ENCODE data around the gene SNX27. TPM values are rescaled to one million over a fixed set of nuclear protein-coding genes. Genes with fewer than 3 reads are reported as not detected.

Gene SNX27
- total RNA-seq, 1 experiment from 2014 or later = 28.5 TPM

- Histone ChIP-seq H3K27me3 (replicated peaks) (no peaks in the 10 kb centered on the region), H3K27ac (no peak overlapping the region), H3K9me3 (replicated peaks) (no peaks in the 10 kb centered on the region), H3K4me3 (no peak overlapping the region), H3K36me3 (no peaks in the 10 kb centered on the region), H3K4me1 (replicated peaks) (no peaks in the 10 kb centered on the region)
- no peak for DNase-seq (ENCODE audit: low read depth in 1 of 2, low spot score in 2 of 2)
These were observed 95.8 kb downstream of the SNX27 start for GRCh38 chr1:151707541-151708065.

GRCh38 chr1:151708891-151709290 lies 97.0 kb downstream of the SNX27 start:
- no peak overlapping the region for H3K4me3 ChIP-seq
- H3K9me3 ChIP-seq (replicated peaks) = no peaks in the 10 kb centered on the region
- no peaks in the 10 kb centered on the region for H3K36me3 ChIP-seq
- no peak for DNase-seq (ENCODE audit: low read depth in 1 of 2, low spot score in 2 of 2)
- H3K27ac ChIP-seq = no peak overlapping the region
- H3K27me3 ChIP-seq (replicated peaks) = no peaks in the 10 kb centered on the region
- no peaks in the 10 kb centered on the region for H3K4me1 ChIP-seq (replicated peaks)

- H3K9me3 ChIP-seq (replicated peaks) = no peaks in the 10 kb centered on the region
- H3K27me3 ChIP-seq (replicated peaks) = 0 out of 2 replicates have a peak, but pooled peaks cover 2% of the 10 kb centered on the region
- no peak overlapping the region for H3K4me3 ChIP-seq
- DNase-seq (ENCODE audit: low read depth in 1 of 2, low spot score in 2 of 2) = no peak
- H3K36me3 ChIP-seq = no peaks in the 10 kb centered on the region
- no peak overlapping the region for H3K27ac ChIP-seq
- no peaks in the 10 kb centered on the region for H3K4me1 ChIP-seq (replicated peaks)
These were observed 98.5 kb downstream of the SNX27 start for GRCh38 chr1:151710187-151710840.

- no peaks in the 10 kb centered on the region for H3K9me3 ChIP-seq (replicated peaks)
- H3K4me3 ChIP-seq = no peak overlapping the region
- H3K27ac ChIP-seq = no peak overlapping the region
- no peaks in the 10 kb centered on the region for H3K4me1 ChIP-seq (replicated peaks)
- H3K36me3 ChIP-seq = no peaks in the 10 kb centered on the region
- 0 out of 2 replicates have a peak, but pooled peaks cover 7% of the 10 kb centered on the region for H3K27me3 ChIP-seq (replicated peaks)
- DNase-seq (ENCODE audit: low read depth in 1 of 2, low spot score in 2 of 2) = no peak
These were observed 99.4 kb downstream of the SNX27 start for GRCh38 chr1:151711044-151711800.

- no peak overlapping the region for H3K4me3 ChIP-seq
- H3K9me3 ChIP-seq (replicated peaks) = no peaks in the 10 kb centered on the region
- peaks cover 11% of the 10 kb centered on the region for H3K27me3 ChIP-seq (replicated peaks)
- no peaks in the 10 kb centered on the region for H3K36me3 ChIP-seq
- DNase-seq (ENCODE audit: low read depth in 1 of 2, low spot score in 2 of 2) = no peak
- H3K27ac ChIP-seq = no peak overlapping the region
- no peaks in the 10 kb centered on the region for H3K4me1 ChIP-seq (replicated peaks)
These were observed 100.1 kb downstream of the SNX27 start for GRCh38 chr1:151711951-151712350.

- no peak overlapping the region for H3K4me3 ChIP-seq
- DNase-seq (ENCODE audit: low read depth in 1 of 2, low spot score in 2 of 2) = no peak
- no peaks in the 10 kb centered on the region for H3K9me3 ChIP-seq (replicated peaks)
- H3K36me3 ChIP-seq = no peaks in the 10 kb centered on the region
- peaks cover 22% of the 10 kb centered on the region for H3K27me3 ChIP-seq (replicated peaks)
- no peak overlapping the region for H3K27ac ChIP-seq
- no peaks in the 10 kb centered on the region for H3K4me1 ChIP-seq (replicated peaks)
These were observed 101.2 kb downstream of the SNX27 start for GRCh38 chr1:151713044-151713443.

GRCh38 chr1:151713874-151714273 lies 102.0 kb downstream of the SNX27 start:
- no peaks in the 10 kb centered on the region for H3K9me3 ChIP-seq (replicated peaks)
- DNase-seq (ENCODE audit: low read depth in 1 of 2, low spot score in 2 of 2) = no peak
- peaks cover 22% of the 10 kb centered on the region for H3K27me3 ChIP-seq (replicated peaks)
- no peak overlapping the region for H3K27ac ChIP-seq
- no peak overlapping the region for H3K4me3 ChIP-seq
- no peaks in the 10 kb centered on the region for H3K4me1 ChIP-seq (replicated peaks)
- H3K36me3 ChIP-seq = no peaks in the 10 kb centered on the region

GRCh38 chr1:151714820-151715725 lies 103.2 kb downstream of the SNX27 start:
- Histone ChIP-seq H3K27me3 (replicated peaks) (peaks cover 29% of the 10 kb centered on the region), H3K9me3 (replicated peaks) (no peaks in the 10 kb centered on the region; the same call in 1 of the 2 replicates), H3K27ac (no peak overlapping the region), H3K4me3 (no peak overlapping the region), H3K4me1 (replicated peaks) (no peaks in the 10 kb centered on the region), H3K36me3 (no peaks in the 10 kb centered on the region)
- no peak for DNase-seq (ENCODE audit: low read depth in 1 of 2, low spot score in 2 of 2)

- no peak overlapping the region for H3K27ac ChIP-seq
- DNase-seq (ENCODE audit: low read depth in 1 of 2, low spot score in 2 of 2) = no peak
- no peaks in the 10 kb centered on the region for H3K4me1 ChIP-seq (replicated peaks)
- H3K36me3 ChIP-seq = no peaks in the 10 kb centered on the region
- H3K4me3 ChIP-seq = no peak overlapping the region
- H3K27me3 ChIP-seq (replicated peaks) = peaks cover 29% of the 10 kb centered on the region
- no peaks in the 10 kb centered on the region; the same call in 1 of the 2 replicates for H3K9me3 ChIP-seq (replicated peaks)
These were observed 104.0 kb downstream of the SNX27 start for GRCh38 chr1:151715726-151716404.

GRCh38 chr1:151716405-151716762 lies 104.5 kb downstream of the SNX27 start:
- Histone ChIP-seq H3K36me3 (no peaks in the 10 kb centered on the region), H3K4me3 (no peak overlapping the region), H3K27me3 (replicated peaks) (peaks cover 29% of the 10 kb centered on the region), H3K9me3 (replicated peaks) (no peaks in the 10 kb centered on the region; the same call in 1 of the 2 replicates), H3K27ac (no peak overlapping the region), H3K4me1 (replicated peaks) (0 out of 2 replicates have a peak, but pooled peaks cover under 1% of the 10 kb centered on the region)
- DNase-seq (ENCODE audit: low read depth in 1 of 2, low spot score in 2 of 2) = no peak

GRCh38 chr1:151716771-151717631 lies 105.2 kb downstream of the SNX27 start, which contains the start of gene CELF3:
TSS of gene CELF3 (minus strand) at chr1:151716803. CDS start at chr1:151716020, 783 bp downstream.
- no peaks in the 10 kb centered on the region; the same call in 1 of the 2 replicates for H3K9me3 ChIP-seq (replicated peaks)
- H3K4me3 ChIP-seq = no peak within 1 kb of the TSS
- H3K4me1 ChIP-seq (replicated peaks) = 0 out of 2 replicates have a peak, but pooled peaks cover 5% of the 10 kb centered on the region
- H3K27ac ChIP-seq = no peak within 1 kb of the TSS
- no peak for DNase-seq (ENCODE audit: low read depth in 1 of 2, low spot score in 2 of 2)
- H3K27me3 ChIP-seq (replicated peaks) = peaks cover 29% of the 10 kb centered on the region
- no peaks in the 10 kb centered on the region for H3K36me3 ChIP-seq

- 0 out of 2 replicates have a peak, but pooled peaks cover 5% of the 10 kb centered on the region for H3K4me1 ChIP-seq (replicated peaks)
- no peaks in the 10 kb centered on the region for H3K36me3 ChIP-seq
- H3K27ac ChIP-seq = no peak overlapping the region
- H3K4me3 ChIP-seq = no peak overlapping the region
- peaks cover 33% of the 10 kb centered on the region for H3K27me3 ChIP-seq (replicated peaks)
- H3K9me3 ChIP-seq (replicated peaks) = no peaks in the 10 kb centered on the region; the same call in 1 of the 2 replicates
- no peak for DNase-seq (ENCODE audit: low read depth in 1 of 2, low spot score in 2 of 2)
These were observed 106.2 kb downstream of the SNX27 start for GRCh38 chr1:151718011-151718431.

Measured in SJSA1 (cell line).